ENCODE measurements around the gene CTIF. TPM values are rescaled to one million over a fixed set of nuclear protein-coding genes. Genes with fewer than 3 reads are reported as not detected.
A peak's percentile ranks its signal among the peaks of the same experiment; 100 is the strongest.
"Not testable (repeated sequence)": the region's sequence is repeated elsewhere in the genome, so short reads cannot be mapped to it uniquely, and the experiment has no call there.

Gene CTIF
- total RNA-seq, 1 experiment from 2014 or later: 5.0 TPM

DNA sequence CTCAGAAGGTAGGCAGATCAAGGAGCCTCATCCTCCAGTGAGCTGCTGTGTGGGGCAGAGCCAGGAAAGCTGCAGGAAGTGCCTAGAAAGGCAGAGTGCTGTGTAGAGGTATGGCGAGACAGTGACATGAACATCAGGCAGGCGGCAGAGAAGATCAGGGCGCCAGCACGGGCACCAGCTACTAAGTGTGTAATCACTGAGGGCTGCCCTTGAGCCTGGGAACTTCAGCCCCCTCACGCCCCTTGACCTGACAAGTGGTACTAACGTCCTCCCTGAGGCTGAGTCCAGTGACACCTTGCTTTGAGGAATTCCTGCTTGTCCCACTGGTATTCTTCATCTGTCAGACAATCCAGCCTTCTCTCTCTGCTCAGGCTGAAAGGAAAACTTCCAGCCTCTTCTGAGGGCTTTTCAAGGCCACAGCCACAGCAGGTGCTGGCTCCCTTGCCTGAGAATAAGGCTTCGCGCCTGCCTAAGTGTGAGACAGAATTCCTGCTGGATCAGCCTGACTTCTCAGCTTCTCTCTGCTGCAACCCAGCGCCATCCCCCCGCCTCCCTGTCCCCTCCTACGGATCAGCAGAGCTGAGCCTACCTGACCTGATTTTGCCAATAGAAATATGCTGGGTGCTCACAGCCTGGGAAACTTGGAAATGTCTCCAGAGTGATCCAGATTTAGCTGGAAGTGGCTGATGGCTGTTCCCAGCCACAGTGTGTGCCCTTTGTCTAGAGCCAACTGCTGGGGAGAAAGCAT, 263.9 kb downstream of the CTIF start:
- no peak for DNase-seq (ENCODE audit: low spot score)

GRCh38 chr18:48803518-48803917, 264.7 kb downstream of the CTIF start:
- no peak for DNase-seq (ENCODE audit: low spot score)

GRCh38 chr18:48803951-48804855, 265.4 kb downstream of the CTIF start:
- DNase-seq (ENCODE audit: low spot score): no peak

DNA sequence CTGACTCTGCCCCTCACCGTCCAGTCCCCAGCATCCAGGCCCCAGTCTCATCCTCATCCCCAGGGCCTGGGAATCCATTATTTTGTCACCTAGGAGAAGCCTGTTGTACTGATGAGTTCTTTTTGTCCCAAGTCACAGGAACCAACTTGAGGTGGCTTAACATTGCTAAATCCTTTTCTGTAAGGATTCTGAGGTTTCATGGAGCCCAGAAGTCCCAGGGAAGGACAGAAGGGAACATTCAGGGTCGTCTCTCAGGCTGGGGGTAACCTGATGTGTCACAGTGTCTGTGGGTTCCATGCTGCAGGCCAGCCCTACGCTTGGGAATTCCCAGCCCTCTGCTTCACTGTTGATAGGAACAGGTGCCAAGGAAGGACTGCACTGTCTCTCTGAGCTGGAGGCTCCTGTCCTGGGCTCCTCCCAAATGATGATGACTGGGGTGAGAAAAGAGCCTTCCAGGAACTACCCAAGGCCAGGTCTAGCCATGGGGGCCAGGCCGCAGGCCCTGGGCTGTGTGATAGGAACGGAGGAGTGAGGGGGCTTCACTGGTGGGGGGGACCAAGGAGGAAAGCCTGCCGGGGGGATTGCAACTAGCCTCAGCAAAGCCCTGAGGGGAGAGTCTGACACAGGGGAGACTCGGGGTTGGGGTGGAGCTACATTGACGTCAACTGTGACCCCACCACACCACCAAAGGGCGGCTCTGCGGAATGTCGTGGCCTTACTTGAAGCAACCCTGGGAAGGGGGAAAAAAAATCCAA, 266.2 kb downstream of the CTIF start:
- DNase-seq (ENCODE audit: low spot score): no peak

GRCh38 chr18:48805826-48806535, 267.1 kb downstream of the CTIF start:
- DNase-seq (ENCODE audit: low spot score): no peak

- peak; percentile 65 for DNase-seq (ENCODE audit: low spot score)
These were observed 267.9 kb downstream of the CTIF start for GRCh38 chr18:48806551-48807261.

DNA sequence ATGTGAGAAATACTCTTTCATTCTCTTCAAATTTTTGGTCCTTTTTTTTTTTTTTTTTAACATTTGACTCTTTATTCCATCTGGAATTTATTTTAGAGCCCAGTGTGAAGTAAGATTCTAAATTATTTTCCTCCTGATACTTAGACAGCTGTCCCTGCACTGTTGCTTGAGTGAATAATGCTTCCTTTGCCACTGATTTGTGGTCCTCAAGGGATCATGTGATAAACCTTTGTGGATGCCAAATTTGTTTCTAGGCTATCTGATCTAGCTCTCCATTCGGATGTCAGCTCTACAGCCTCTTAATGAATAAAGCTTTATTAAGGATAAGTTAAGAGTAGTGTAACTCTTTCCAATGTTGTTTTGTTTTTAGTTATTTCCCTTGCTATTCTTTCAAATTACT, 269.6 kb downstream of the CTIF start:
- DNase-seq (ENCODE audit: low spot score): no peak

DNA sequence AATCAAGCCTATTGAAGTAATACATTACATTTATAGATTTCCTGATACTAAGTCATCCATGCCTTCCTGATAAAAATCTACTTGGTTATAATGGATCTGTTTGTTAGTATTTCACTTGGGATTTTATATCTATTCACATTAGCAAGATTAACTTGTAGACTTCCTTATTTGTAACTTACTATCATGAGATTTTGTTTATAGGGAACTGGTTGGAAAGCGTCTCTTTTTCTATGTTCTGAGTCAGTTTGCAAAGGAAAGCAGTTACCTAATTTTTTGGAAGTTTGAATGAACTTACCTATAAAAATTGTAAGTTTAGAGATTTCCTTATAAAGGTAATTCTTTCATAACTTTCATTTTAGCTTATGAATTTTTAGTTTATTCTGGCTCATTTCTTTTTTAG, 270.5 kb downstream of the CTIF start:
- no peak for DNase-seq (ENCODE audit: low spot score)

GRCh38 chr18:48810805-48811204, 272.0 kb downstream of the CTIF start:
- DNase-seq (ENCODE audit: low spot score): no peak

DNA sequence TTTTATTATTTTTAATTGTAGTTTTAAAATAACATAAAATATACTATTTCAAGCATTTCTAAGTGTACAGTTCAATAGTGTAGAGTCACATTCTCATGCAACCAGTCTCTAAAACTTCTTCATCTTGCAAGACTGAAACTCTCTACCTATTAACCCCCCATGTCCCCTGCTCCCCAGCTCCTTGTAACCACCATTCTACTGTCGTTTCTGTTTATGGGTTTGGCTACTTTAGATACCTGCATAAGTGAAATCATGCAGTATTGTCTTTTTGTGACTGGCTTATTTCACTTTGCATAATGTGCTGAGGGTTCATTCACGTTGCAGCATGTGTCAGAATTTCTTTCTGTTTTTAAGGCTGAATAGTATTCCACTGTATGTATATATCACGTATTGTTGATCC, 272.6 kb downstream of the CTIF start:
- no peak for DNase-seq (ENCODE audit: low spot score)

DNA sequence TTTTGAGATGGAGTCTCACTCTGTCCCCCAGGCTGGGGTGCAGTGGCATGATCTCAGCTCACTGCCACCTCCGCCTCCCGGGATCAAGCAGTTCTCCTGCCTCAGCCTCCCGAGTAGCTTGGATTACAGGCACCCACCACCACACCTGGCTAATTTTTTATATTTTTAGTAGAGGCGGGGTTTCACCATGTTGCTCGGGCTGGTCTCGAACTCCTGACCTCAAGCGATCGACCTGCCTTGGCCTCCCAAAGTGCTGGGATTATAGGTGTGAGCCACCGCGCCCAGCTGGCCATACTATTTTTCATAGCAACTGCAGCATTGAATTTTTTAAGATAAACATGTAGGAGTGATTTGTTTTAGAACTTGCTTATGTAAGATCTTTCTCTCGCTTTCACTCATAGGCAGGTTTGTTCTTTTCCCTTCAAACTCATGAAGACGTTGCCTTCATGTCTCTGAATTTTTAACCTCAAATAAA, 273.2 kb downstream of the CTIF start:
- not testable (repeated sequence) for DNase-seq (ENCODE audit: low spot score)

GRCh38 chr18:48813321-48813720, 274.5 kb downstream of the CTIF start:
- DNase-seq (ENCODE audit: low spot score): no peak

- DNase-seq (ENCODE audit: low spot score): no peak
These were observed 275.1 kb downstream of the CTIF start for GRCh38 chr18:48813833-48814489.

GRCh38 chr18:48814490-48815178, 275.8 kb downstream of the CTIF start:
- DNase-seq (ENCODE audit: low spot score): no peak

DNA sequence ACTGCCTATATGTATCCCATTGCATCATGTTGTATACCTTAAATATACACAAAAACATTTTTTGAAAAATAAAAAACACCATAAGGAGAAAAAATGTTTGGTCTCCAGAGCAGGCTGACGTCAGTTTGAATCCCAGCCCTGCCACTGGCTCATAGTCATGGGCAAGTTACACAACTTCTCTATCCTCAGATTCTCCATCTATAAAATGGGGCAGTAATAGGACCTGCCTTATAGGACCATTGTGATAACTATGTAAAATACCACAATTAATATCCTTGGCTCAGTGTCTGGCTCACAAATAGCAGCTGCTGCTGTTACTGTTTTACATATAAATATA, 276.3 kb downstream of the CTIF start:
- no peak for DNase-seq (ENCODE audit: low spot score)

- no peak for DNase-seq (ENCODE audit: low spot score)
These were observed 276.9 kb downstream of the CTIF start for GRCh38 chr18:48815581-48816324.

- no peak for DNase-seq (ENCODE audit: low spot score)
These were observed 277.7 kb downstream of the CTIF start for GRCh38 chr18:48816554-48816953.

GRCh38 chr18:48817021-48817461, 278.2 kb downstream of the CTIF start:
- no peak for DNase-seq (ENCODE audit: low spot score)

All from H4 (cell line).